ENCODE results near the gene PAH.

PAH gene

GRCh38 chr12:102917026-102917787 is at the start of gene PAH:
PAH (minus strand) TSS chr12:102917244; CDS start chr12:102917130, 114 bp downstream.
- no peak for DNase-seq

GRCh38 chr12:102966200-102966863 is 49.3 kb upstream of the PAH start:
- DNase-seq, result no peak

- no peak for DNase-seq
Measured at GRCh38 chr12:102965281-102966155, 48.5 kb upstream of the PAH start.

- DNase-seq, result no peak
Measured at GRCh38 chr12:102964872-102965271, 47.8 kb upstream of the PAH start.

- DNase-seq, result no peak
Measured at GRCh38 chr12:102963796-102964195, 46.8 kb upstream of the PAH start.

GRCh38 chr12:102962986-102963385 is 45.9 kb upstream of the PAH start:
- no peak for DNase-seq

- no peak for DNase-seq
Measured at GRCh38 chr12:102962532-102962931, 45.5 kb upstream of the PAH start.

GRCh38 chr12:102961466-102961855 is 44.4 kb upstream of the PAH start:
- DNase-seq, result no peak

- no peak for DNase-seq
Measured at GRCh38 chr12:102960766-102961465, 43.9 kb upstream of the PAH start.

GRCh38 chr12:102959391-102959790 is 42.3 kb upstream of the PAH start:
- no peak for DNase-seq

GRCh38 chr12:102958830-102959176 is 41.8 kb upstream of the PAH start:
- DNase-seq, result no peak

GRCh38 chr12:102958073-102958829 is 41.2 kb upstream of the PAH start:
- DNase-seq, result no peak

- DNase-seq, result no peak
Measured at GRCh38 chr12:102957339-102958050, 40.5 kb upstream of the PAH start, which contains the start of gene ASCL1. ASCL1 (plus strand) TSS chr12:102957674; CDS start chr12:102958245, 571 bp downstream.

- DNase-seq, result no peak
Measured at GRCh38 chr12:102956738-102957327, 39.8 kb upstream of the PAH start.

GRCh38 chr12:102955926-102956737 is 39.1 kb upstream of the PAH start:
- DNase-seq, result no peak

- no peak for DNase-seq
Measured at GRCh38 chr12:102954134-102954533, 37.1 kb upstream of the PAH start.

- no peak for DNase-seq
Measured at GRCh38 chr12:102953221-102953620, 36.2 kb upstream of the PAH start.

- DNase-seq, result no peak
Measured at GRCh38 chr12:102951841-102952240, 34.8 kb upstream of the PAH start.

GRCh38 chr12:102950950-102951619 is 34.0 kb upstream of the PAH start:
- DNase-seq, result no peak

Measured in 8988T (cell line).